ENCODE measurements around the gene NOB1.

Gene NOB1

DNA sequence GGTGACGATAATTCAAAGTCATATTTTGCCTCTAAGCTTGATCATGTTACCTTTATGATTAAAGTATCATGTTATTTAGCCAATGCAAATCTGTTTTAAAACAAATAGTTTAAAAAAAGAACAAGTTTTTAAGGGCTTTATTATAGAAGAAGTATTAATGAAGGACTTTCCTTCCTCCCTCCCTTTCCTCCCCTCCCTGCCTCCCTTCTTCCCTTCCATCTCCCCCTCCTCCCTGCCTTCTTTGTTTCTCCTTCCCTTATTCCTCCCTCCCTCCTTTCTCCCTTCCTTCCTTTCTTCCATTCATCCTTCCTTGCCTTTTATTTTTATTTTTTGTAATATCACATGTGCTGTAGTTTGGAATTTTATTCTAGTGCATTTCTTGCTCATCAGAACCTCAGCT, 54.8 kb downstream of the NOB1 start:
- in situ Hi-C loops (cut with HindIII; ENCODE audit: low pct_ligation_motif_present, low pct_unique_long_range_greater_than_20kb, low sequenced_read_pairs), result no loop called here
- DNase-seq, result no peak

DNA sequence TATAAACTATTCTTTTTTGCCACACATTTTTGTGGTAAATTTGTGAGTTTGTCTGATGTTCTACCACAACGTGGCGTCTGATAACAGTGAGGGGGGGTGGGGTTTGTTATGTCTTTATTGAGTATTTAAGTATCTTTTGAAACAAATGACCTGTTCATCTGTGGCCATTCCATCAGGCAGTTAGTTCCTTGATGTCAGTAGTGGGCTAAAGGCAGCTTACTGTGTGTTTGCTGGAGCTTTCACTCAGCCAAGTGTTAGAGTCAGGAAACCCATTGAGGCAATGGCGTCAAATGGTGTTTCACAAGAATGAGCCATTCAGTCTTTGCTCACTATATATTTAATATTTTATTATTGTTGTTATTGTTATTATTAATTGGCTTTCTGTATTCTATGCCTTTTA, 56.3 kb downstream of the NOB1 start:
- in situ Hi-C loops (cut with HindIII; ENCODE audit: low pct_ligation_motif_present, low pct_unique_long_range_greater_than_20kb, low sequenced_read_pairs), result no loop called here
- no peak for DNase-seq

DNA sequence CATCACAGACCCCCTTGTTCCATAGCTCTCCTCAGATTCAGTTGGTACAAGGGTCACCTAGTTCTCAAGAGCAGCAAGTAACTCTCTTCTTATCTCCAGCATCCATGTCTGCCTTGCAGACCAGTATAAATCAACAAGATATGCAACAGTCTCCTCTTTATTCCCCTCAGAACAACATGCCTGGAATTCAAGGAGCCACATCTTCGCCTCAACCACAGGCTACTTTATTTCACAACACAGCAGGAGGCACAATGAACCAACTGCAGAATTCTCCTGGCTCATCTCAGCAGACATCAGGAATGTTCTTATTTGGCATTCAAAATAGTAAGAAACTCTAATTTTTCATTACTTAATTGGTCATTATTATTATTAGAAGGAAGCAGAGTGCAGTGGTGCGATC, 60.8 kb downstream of the NOB1 start:
- in situ Hi-C loops (cut with HindIII; ENCODE audit: low pct_ligation_motif_present, low pct_unique_long_range_greater_than_20kb, low sequenced_read_pairs), result no loop called here
- DNase-seq, result no peak

DNA sequence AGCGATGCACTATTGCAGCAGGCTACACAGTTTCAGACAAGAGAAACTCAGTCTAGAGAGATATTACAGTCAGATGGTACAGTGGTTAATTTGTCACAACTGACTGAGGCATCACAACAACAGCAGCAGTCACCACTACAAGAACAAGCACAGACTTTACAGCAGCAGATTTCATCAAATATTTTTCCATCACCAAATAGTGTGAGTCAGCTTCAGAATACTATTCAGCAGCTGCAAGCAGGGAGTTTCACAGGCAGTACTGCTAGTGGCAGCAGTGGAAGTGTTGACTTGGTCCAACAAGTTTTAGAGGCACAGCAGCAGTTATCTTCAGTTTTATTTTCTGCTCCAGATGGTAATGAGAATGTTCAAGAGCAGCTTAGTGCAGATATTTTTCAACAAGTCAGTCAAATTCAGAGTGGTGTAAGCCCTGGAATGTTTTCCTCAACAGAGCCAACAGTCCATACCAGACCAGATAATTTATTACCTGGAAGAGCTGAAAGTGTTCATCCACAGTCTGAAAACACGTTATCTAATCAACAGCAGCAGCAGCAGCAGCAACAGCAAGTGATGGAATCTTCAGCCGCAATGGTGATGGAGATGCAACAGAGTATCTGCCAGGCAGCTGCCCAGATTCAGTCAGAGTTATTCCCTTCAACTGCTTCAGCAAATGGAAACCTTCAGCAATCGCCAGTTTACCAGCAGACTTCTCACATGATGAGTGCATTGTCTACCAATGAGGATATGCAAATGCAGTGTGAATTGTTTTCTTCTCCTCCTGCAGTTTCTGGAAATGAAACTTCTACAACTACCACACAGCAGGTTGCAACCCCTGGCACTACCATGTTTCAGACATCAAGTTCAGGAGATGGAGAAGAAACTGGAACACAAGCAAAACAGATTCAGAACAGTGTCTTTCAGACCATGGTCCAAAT, 62.5 kb downstream of the NOB1 start:
- in situ Hi-C loops (cut with HindIII; ENCODE audit: low pct_ligation_motif_present, low pct_unique_long_range_greater_than_20kb, low sequenced_read_pairs), result no loop called here
- DNase-seq, result no peak
